ENCODE measurements around the gene SLC26A11.
"Not testable (repeated sequence)": the region's sequence is repeated elsewhere in the genome, so short reads cannot be mapped to it uniquely, and the experiment has no call there.

Gene SLC26A11

GRCh38 chr17:80283116-80283852 is 63.1 kb downstream of the SLC26A11 start:
- no peak for DNase-seq (ENCODE audit: low spot score)

GRCh38 chr17:80284631-80285030 is 64.4 kb downstream of the SLC26A11 start:
- DNase-seq (ENCODE audit: low spot score) = no peak

- no peak for DNase-seq (ENCODE audit: low spot score)
Measured at GRCh38 chr17:80285237-80285920, 65.2 kb downstream of the SLC26A11 start.

- DNase-seq (ENCODE audit: low spot score) = no peak
Measured at GRCh38 chr17:80286638-80286960, 66.4 kb downstream of the SLC26A11 start.

GRCh38 chr17:80287038-80287437 is 66.8 kb downstream of the SLC26A11 start:
- no peak for DNase-seq (ENCODE audit: low spot score)

- DNase-seq (ENCODE audit: low spot score) = no peak
Measured at GRCh38 chr17:80287806-80288567, 67.8 kb downstream of the SLC26A11 start.

DNA sequence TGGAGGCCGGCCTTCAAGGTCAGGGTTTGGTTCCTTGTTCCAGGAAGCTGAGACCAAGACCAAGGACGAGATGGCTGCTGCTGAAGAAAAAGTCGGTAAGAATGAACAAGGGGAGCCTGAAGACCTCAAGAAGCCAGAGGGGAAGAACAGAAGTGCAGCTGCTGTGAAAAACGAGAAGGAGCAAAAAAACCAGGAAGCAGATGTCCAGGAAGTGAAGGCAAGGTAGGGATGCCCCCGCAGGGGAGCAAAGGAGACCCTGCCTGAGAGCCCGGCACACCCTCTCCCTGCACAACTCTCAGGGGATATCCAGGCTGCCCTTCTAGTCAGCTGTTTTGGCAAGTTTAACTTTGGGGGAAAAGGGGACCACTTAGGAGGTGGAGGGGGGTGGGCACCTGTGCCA is 69.4 kb downstream of the SLC26A11 start:
- no peak for DNase-seq (ENCODE audit: low spot score)

DNA sequence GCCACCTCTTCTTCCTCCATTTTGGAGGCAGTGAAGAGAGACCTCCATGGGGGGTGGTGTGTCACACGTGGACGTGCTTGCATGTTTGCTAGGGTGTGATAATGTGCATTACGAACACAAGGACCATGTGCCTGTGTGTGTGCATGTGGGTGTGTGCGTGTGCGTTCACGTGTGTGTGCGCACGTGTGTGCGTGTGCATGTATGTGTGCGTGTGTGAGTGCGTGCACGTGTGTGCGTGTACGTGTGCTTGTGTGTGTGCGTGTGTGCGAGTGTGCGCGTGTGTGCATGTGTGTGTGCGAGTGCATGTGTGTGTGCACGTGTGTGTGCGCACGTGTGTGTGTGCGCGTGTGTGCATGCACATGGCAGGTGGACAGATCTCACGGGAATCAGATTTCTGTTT is 69.9 kb downstream of the SLC26A11 start:
- DNase-seq (ENCODE audit: low spot score) = no peak

DNA sequence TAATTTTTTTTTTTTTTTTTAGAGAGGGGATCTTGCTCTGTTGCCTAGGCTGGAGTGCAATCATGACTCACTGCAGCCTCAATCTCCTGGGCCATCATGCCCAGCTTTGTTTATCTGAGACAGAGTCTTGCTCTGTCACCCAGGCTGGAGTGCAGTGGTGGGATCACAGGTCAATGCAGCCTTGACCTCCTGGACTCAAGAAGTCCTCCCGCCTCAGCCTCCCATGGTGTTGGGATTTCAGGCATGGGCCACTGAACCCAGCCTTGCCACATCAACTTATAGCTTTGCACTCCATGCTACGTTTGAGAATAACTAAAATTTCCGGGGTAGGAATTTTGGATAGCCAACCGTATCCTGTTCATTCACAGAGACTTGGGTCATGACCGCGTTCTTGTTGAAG is 71.0 kb downstream of the SLC26A11 start:
- DNase-seq (ENCODE audit: low spot score) = no peak

GRCh38 chr17:80291691-80292487 is 71.7 kb downstream of the SLC26A11 start:
- no peak for DNase-seq (ENCODE audit: low spot score)

DNA sequence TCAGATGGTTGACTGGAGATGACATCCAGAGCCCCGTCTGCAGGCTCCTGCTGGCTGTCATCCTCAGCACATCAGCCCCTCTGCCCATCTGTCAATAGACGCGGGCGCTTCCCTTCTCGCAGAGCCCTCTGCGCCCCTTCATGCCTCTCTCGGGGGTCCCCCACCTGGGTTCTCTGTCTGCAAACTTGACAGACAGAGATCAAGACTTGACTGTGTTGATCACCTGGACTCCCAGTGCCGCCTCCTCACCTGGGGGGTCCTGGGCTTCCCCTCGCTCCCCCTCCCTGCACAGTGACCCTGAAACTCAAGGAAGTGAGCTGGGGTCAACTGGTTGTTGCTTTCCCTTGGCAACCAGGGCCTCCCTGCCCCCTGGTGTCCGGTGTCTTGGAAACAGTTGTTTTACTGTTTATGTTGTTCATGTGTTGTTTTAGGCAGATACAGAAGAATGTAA is 72.3 kb downstream of the SLC26A11 start:
- no peak for DNase-seq (ENCODE audit: low spot score)

DNA sequence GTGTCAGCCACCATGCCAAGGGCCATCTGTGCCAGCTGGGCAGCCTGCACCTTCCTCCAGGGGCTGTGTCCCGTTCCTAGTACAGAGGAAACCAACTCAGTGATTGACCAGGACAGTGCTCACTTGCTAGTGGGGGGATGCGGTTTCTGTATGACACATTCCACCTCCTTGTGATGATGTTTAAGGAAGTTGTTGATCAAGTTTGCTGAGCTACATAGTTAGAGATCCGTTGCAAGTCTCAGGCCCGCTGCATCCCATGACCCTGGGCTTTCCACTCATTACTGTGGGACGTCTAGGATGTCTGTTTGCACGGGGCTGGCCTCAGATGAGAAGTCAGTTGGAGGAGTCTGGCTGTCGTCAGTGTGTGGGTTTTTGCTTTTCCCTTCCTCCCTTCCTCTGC is 74.0 kb downstream of the SLC26A11 start:
- DNase-seq (ENCODE audit: low spot score) = no peak

DNA sequence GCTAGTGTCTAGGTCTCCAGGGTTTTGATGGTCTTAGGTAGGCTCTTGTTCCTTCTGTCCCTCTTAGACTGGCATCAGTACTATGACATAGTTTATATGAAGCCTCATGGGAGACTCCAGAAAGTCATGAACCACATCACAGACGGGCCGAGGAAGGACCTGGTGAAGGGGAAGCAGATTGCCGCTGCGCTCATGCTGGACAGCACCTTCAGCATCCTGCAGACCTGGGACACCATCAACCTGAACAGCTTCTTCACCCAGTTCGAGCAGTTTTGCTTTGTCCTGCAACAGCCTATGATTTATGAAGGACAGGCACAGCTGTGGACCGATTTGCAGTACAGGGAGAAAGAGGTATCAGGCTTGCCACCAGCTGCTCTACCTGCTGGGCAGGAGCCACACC is 74.4 kb downstream of the SLC26A11 start:
- no peak for DNase-seq (ENCODE audit: low spot score)

GRCh38 chr17:80295146-80295545 is 74.9 kb downstream of the SLC26A11 start:
- no peak for DNase-seq (ENCODE audit: low spot score)

GRCh38 chr17:80295559-80295958 is 75.3 kb downstream of the SLC26A11 start:
- no peak for DNase-seq (ENCODE audit: low spot score)

DNA sequence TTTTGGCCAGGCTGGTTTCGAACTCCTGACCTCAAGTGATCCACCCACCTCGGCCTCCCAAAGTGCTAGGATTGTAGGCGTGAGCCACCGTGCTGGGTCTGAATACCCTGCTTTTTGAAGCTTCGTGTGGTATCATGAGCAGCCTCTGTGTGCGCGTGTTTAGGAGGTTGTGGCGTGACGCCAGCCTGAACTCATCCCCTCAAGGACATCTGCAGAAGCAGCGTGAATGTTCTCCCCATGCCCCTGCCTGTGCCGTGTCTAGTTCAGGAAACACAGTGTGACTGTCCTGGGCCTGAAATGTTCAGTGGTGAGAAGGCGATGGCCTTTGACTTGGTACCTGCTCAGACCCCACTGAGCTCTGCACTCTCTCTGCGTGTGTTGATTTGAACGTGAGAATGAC is 76.0 kb downstream of the SLC26A11 start:
- DNase-seq (ENCODE audit: low spot score) = no peak

DNA sequence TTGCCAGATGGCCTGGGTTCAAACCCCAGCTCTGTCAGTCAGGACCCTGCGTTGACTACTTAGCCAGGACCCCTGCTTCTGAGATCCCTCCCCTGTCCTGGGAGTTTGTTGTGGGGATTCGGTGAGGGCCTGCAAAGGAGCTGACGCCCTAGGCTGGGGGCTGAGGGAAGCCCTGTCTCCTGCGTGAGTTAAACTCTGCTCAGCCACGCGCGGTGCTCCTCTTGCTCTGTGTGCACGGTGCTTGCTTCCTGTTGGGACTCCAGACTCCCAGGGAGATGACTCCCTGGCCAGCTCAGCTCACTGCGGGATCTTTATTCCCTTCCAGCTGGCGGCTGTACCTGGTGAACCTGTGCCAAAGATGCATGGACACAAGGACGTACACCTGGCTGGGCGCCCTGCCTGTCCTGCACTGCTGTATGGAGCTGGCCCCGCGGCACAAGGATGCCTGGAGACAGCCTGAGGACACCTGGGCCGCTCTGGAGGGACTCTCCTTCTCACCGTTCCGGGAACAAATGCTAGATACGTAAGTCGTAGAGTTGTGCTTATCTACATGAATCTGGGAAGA is 77.9 kb downstream of the SLC26A11 start:
- DNase-seq (ENCODE audit: low spot score) = no peak

- not testable (repeated sequence) for DNase-seq (ENCODE audit: low spot score)
Measured at GRCh38 chr17:80299350-80300100, 79.3 kb downstream of the SLC26A11 start.

DNA sequence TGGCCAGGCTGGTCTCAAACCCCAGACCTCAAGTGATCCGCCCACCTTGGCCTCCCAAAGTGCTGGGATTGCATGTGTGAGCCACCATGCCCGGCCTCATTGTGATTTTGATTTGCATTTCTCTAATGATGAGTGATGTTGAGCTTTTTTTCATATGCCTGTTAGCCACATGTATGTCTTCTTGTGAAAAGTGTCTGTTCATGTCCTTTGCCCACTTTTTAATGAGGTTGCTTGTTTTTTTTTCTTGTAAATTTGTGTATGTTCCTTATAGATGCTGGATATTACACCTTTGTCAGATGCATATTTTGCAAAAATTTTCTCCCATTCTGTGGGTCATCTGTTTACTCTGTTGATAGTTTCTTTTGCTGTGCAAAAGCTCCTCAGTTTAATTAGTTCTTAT is 80.5 kb downstream of the SLC26A11 start:
- not testable (repeated sequence) for DNase-seq (ENCODE audit: low spot score)

Measured in LoVo (cell line).